ENCODE measurements around the gene YTHDF1. TPM values are rescaled to one million over a fixed set of nuclear protein-coding genes. Genes with fewer than 3 reads are reported as not detected.

YTHDF1 gene
- total and polyA plus RNA-seq, 2 donors (not counting 1 experiment from before 2014, with no cell fraction given) = 25.3 to 40.5 TPM

- POLR2A ChIA-PET = no interaction called here
- no peak for ATAC-seq (ENCODE audit: low read depth)
- no peak overlapping the region for H3K9ac ChIP-seq (ENCODE audit: low read length)
These were observed 29.2 kb downstream of the YTHDF1 start for GRCh38 chr20:63186528-63187316.

More at GRCh38 chr20:63186528-63187316, 29.2 kb downstream of the YTHDF1 start:
- H3K4me1 Mint-ChIP-seq = no peaks in the 10 kb centered on the region
- H3K4me2 ChIP-seq (replicated peaks; ENCODE audit: low read depth, low read length, poor library complexity, severe bottlenecking) = no peak overlapping the region
- intact Hi-C loops (cut with micrococcal nuclease) = no loop called here
- H3K27ac Mint-ChIP-seq = no peak overlapping the region
- TF ChIP-seq EZH2 (IDR thresholded peaks at IDR 0.05; ENCODE audit: borderline replicate concordance, insufficient read depth, low read depth, low read length, poor library complexity, severe bottlenecking) = no peak
- TF ChIP-seq CTCF (IDR thresholded peaks at IDR 0.05) = no peak
- no peaks in the 10 kb centered on the region for H3K4me1 ChIP-seq (ENCODE audit: control insufficient read depth in 2 of 2, insufficient read depth in 2 of 2, low read length in 2 of 2)
- H3K4me3 Mint-ChIP-seq = no peak overlapping the region
- H3K27me3 ChIP-seq (replicated peaks in 1 of 4; ENCODE audit: control extremely low read depth in 1 of 4, control insufficient read depth in 3 of 4, insufficient read depth in 4 of 4, low read length in 3 of 4) = peaks cover 0 to 16% (median 2%) of the 10 kb centered on the region in 4 experiments
- peaks cover 6% of the 10 kb centered on the region for H3K27me3 Mint-ChIP-seq
- no peak overlapping the region for H3K27ac ChIP-seq (ENCODE audit: low read length in 2 of 2)
- CTCF ChIA-PET = no interaction called here
- no peak overlapping the region for H2AFZ ChIP-seq (ENCODE audit: insufficient read depth, low read depth, low read length, poor library complexity, severe bottlenecking)
- H4K20me1 ChIP-seq (ENCODE audit: control insufficient read depth, insufficient read depth, low read length, poor library complexity, severe bottlenecking) = no peaks in the 10 kb centered on the region
- H3K79me2 ChIP-seq (ENCODE audit: control insufficient read depth, insufficient read depth, low read length) = no peaks in the 10 kb centered on the region
- DNase-seq = no peak
- H3K4me3 ChIP-seq (ENCODE audit: control extremely low read depth in 1 of 5, extremely low read depth in 1 of 5, insufficient read depth in 1 of 5, low read depth in 2 of 5, low read length in 4 of 5) = no peak overlapping the region
- H3K36me3 ChIP-seq (replicated peaks in 1 of 2; ENCODE audit: control extremely low read depth in 1 of 2, control insufficient read depth in 1 of 2, extremely low read depth in 1 of 2, insufficient read depth in 2 of 2, low read length in 1 of 2) = no peaks in the 10 kb centered on the region
- WGBS (ENCODE audit: insufficient coverage) = 94% methylated on average over 6 of the region's 8 CpGs
- H3K9me3 ChIP-seq (ENCODE audit: control extremely low read depth in 1 of 3, control insufficient read depth in 2 of 3, insufficient read depth in 1 of 3, low read length in 2 of 3) = no peaks in the 10 kb centered on the region
- no peaks in the 10 kb centered on the region for H3K9me3 Mint-ChIP-seq (ENCODE audit: insufficient read depth)
